ENCODE results near the gene MTPN. TPM values are rescaled to one million over a fixed set of nuclear protein-coding genes. Genes with fewer than 3 reads are reported as not detected.

MTPN gene
- total RNA-seq, 1 experiment from 2014 or later: 98.2 TPM

DNA sequence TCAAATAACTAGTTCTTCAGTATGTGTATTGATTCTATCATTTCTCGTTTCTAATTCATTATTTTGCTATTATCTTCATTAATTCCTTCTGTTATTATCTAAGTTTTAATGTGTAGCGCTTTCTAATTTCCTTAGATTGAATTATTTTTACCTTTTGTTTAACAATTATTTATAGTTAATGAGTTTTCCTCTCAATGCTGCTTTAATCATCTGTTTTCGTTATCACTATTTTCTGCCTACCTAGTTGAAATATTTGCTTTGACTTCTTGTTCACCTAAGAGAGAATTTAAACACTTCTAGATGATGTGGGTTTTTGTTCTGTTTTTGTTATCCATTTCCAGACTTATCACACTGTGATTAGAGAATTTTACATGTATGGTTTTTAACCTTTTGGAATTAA lies 37.5 kb upstream of the MTPN start:
- H2BK5ac ChIP-seq (ENCODE audit: insufficient read length, low read length): no peak overlapping the region
- no peaks in the 10 kb centered on the region for H3K79me2 ChIP-seq (ENCODE audit: insufficient read depth, low read length)
- no peak overlapping the region for H3K4me2 ChIP-seq (ENCODE audit: insufficient read depth, insufficient read length, low read length)
- H3T11ph ChIP-seq (ENCODE audit: low read length): no peak overlapping the region
- no peak overlapping the region for H2BK15ac ChIP-seq (ENCODE audit: low read depth, low read length)
- H2BK20ac ChIP-seq (ENCODE audit: low read depth, low read length, poor library complexity, severe bottlenecking): no peak overlapping the region
- TF ChIP-seq, protein P1, sequence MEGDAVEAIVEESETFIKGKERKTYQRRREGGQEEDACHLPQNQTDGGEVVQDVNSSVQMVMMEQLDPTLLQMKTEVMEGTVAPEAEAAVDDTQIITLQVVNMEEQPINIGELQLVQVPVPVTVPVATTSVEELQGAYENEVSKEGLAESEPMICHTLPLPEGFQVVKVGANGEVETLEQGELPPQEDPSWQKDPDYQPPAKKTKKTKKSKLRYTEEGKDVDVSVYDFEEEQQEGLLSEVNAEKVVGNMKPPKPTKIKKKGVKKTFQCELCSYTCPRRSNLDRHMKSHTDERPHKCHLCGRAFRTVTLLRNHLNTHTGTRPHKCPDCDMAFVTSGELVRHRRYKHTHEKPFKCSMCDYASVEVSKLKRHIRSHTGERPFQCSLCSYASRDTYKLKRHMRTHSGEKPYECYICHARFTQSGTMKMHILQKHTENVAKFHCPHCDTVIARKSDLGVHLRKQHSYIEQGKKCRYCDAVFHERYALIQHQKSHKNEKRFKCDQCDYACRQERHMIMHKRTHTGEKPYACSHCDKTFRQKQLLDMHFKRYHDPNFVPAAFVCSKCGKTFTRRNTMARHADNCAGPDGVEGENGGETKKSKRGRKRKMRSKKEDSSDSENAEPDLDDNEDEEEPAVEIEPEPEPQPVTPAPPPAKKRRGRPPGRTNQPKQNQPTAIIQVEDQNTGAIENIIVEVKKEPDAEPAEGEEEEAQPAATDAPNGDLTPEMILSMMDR (conservative IDR thresholded peaks at IDR 0.05): no peak
- no peak overlapping the region for H4K5ac ChIP-seq (ENCODE audit: insufficient read length, low read depth, low read length)
- H3K9me3 ChIP-seq (ENCODE audit: control insufficient read depth, low read depth, low read length): no peaks in the 10 kb centered on the region
- H2AFZ ChIP-seq (ENCODE audit: low read length): no peak overlapping the region
- H3K23me2 ChIP-seq (ENCODE audit: insufficient read length, low read depth, low read length, poor library complexity, severe bottlenecking): no peaks in the 10 kb centered on the region
- Mint-ChIP-seq H3K36me3 (ENCODE audit: insufficient read depth in 1 of 3, low read depth in 3 of 3) (no peaks in the 10 kb centered on the region), H3K4me1 (no peaks in the 10 kb centered on the region), H3K4me3 (no peak overlapping the region), H3K27me3 (ENCODE audit: low read depth) (no peaks in the 10 kb centered on the region), H3K9me3 (no peaks in the 10 kb centered on the region), H3K27ac (no peak overlapping the region)
- no peak overlapping the region for H3K9ac ChIP-seq (ENCODE audit: extremely low read depth, insufficient read length, low read length)
- H3K56ac ChIP-seq (ENCODE audit: insufficient read length, low read depth, low read length): no peak overlapping the region
- no peak overlapping the region for H2BK120ac ChIP-seq (ENCODE audit: low read depth, low read length, poor library complexity, severe bottlenecking)
- H3K4ac ChIP-seq (ENCODE audit: low read depth, low read length): no peak overlapping the region
- no peak overlapping the region for H3K14ac ChIP-seq (ENCODE audit: insufficient read depth, low read length)
- no peak overlapping the region for H3K23ac ChIP-seq (ENCODE audit: insufficient read length, low read depth, low read length)
- no peak overlapping the region for H3K27ac ChIP-seq (ENCODE audit: insufficient read length, low read depth, low read length)
- WGBS (ENCODE audit: extremely low coverage, insufficient read length, low lambda C conversion rate): no CpG with 5 or more reads among the region's 3 CpGs
- no peaks in the 10 kb centered on the region for H3K79me1 ChIP-seq (ENCODE audit: insufficient read depth, low read depth, low read length, poor library complexity, severe bottlenecking)
- no peak overlapping the region for H2AK5ac ChIP-seq (ENCODE audit: insufficient read length, low read length)
- no peaks in the 10 kb centered on the region for H3K27me3 ChIP-seq (ENCODE audit: insufficient read depth, low read length)
- H2BK12ac ChIP-seq (ENCODE audit: insufficient read length, low read depth, low read length): no peak overlapping the region
- H4K91ac ChIP-seq (ENCODE audit: insufficient read length, low read depth, low read length): no peak overlapping the region
- no peak for DNase-seq
- H3K18ac ChIP-seq (ENCODE audit: insufficient read length, low read depth, low read length): no peak overlapping the region
- no peaks in the 10 kb centered on the region for H4K20me1 ChIP-seq (ENCODE audit: control insufficient read depth, insufficient read depth, insufficient read length)
- no peak overlapping the region for H4K8ac ChIP-seq (replicated peaks; ENCODE audit: insufficient read length, low read depth, low read length)
- no peaks in the 10 kb centered on the region for H3K4me1 ChIP-seq (ENCODE audit: insufficient read depth, low read length)

All from H9 (cell line).